Measurements from ENCODE around the gene GDPD4. TPM values are rescaled to one million over a fixed set of nuclear protein-coding genes. Genes with fewer than 3 reads are reported as not detected.

The GDPD4 gene
- total RNA-seq, 1 experiment from 2014 or later, result not detected

- BruUV-seq (replicated peaks), result no TSS peak
These were observed 90.4 kb downstream of the GDPD4 start for GRCh38 chr11:77211040-77211451.

More at GRCh38 chr11:77211040-77211451, 90.4 kb downstream of the GDPD4 start:
- Histone ChIP-seq H3K27ac (ENCODE audit: low read depth, low read length) (no peak overlapping the region), H3K4me2 (ENCODE audit: low read length) (no peak overlapping the region), H3K9me2 (ENCODE audit: insufficient read depth) (no peaks in the 10 kb centered on the region), H3K9me3 (ENCODE audit: control insufficient read depth in 1 of 2, insufficient read depth in 1 of 2, low read depth in 1 of 2, low read length in 2 of 2) (no peaks in the 10 kb centered on the region), H3K9ac (ENCODE audit: low read length) (no peak overlapping the region), H3K27me3 (ENCODE audit: insufficient read depth, low read length) (no peaks in the 10 kb centered on the region), H2AFZ (ENCODE audit: low read depth, low read length, poor library complexity, severe bottlenecking) (no peak overlapping the region), H3K4me1 (ENCODE audit: control insufficient read depth in 1 of 2, insufficient read depth in 2 of 2, low read length in 2 of 2) (no peaks in the 10 kb centered on the region), H4K20me1 (ENCODE audit: insufficient read depth) (no peaks in the 10 kb centered on the region), H3K36me3 (ENCODE audit: control insufficient read depth in 1 of 2, insufficient read depth in 2 of 2, low read length in 2 of 2) (no peaks in the 10 kb centered on the region), H3K79me2 (ENCODE audit: insufficient read depth, low read length) (no peaks in the 10 kb centered on the region), H3K4me3 (replicated peaks in 1 of 2; ENCODE audit: low read depth in 1 of 2, low read length in 2 of 2) (no peak overlapping the region)
- DNase-seq (ENCODE audit: low read depth, low spot score), result no peak
- ATAC-seq, result no peak
- intact Hi-C loops (cut with micrococcal nuclease), result no loop called here
- ChIA-PET RAD21 (ENCODE audit: low non-redundant PET in 1 of 2, low total read pairs in 2 of 2, uncharacterized antibody in 2 of 2, unreplicated experiment in 2 of 2) (no interaction called here), CTCF (no interaction called here), POLR2A (no interaction called here)
- TF ChIP-seq ZNF274 (IDR thresholded peaks at IDR 0.05; ENCODE audit: low read depth, low read length), result no peak
- TF ChIP-seq RAD21 (IDR thresholded peaks at IDR 0.05; ENCODE audit: low read depth), result no peak
- TF ChIP-seq EZH2phosphoT487 (IDR thresholded peaks at IDR 0.05; ENCODE audit: borderline replicate concordance), result no peak
- no peak for TF ChIP-seq POLR2A (IDR thresholded peaks at IDR 0.05; ENCODE audit: borderline replicate concordance, extremely low read depth, insufficient read depth, insufficient read length)
- no peak for TF ChIP-seq ELF1 (IDR thresholded peaks at IDR 0.05; ENCODE audit: borderline replicate concordance, low read depth)
- no peak for TF ChIP-seq REST (IDR thresholded peaks at IDR 0.05; ENCODE audit: low read depth)
- no peak for TF ChIP-seq TCF7L2 (IDR thresholded peaks at IDR 0.05; ENCODE audit: borderline replicate concordance, extremely low read depth, insufficient read depth, insufficient read length)
- TF ChIP-seq POLR2AphosphoS5 (IDR thresholded peaks at IDR 0.05; ENCODE audit: low read depth, low read length), result no peak
- no peak for TF ChIP-seq MAX (IDR thresholded peaks at IDR 0.05)
- TF ChIP-seq ZFX (IDR thresholded peaks at IDR 0.05), result no peak
